Measurements from ENCODE around the gene DUS1L.

Gene DUS1L

GRCh38 chr17:82095777-82096708 lies 30.4 kb upstream of the DUS1L start:
- H3K4me3 ChIP-seq (ENCODE audit: low read length), result peak overlapping the region; percentile 72
- no peak for TF ChIP-seq CTCF (conservative IDR thresholded peaks at IDR 0.05; ENCODE audit: low read length)
- no peak for DNase-seq (ENCODE audit: low read depth)

- no peak overlapping the region for H3K4me3 ChIP-seq (ENCODE audit: low read length)
- no peak for TF ChIP-seq CTCF (conservative IDR thresholded peaks at IDR 0.05; ENCODE audit: low read length)
- DNase-seq (ENCODE audit: low read depth), result no peak
These were observed 29.6 kb upstream of the DUS1L start for GRCh38 chr17:82094931-82095776.

GRCh38 chr17:82092995-82093751 lies 27.6 kb upstream of the DUS1L start:
- no peak for DNase-seq (ENCODE audit: low read depth)
- no peak overlapping the region for H3K4me3 ChIP-seq (ENCODE audit: low read length)
- TF ChIP-seq CTCF (conservative IDR thresholded peaks at IDR 0.05; ENCODE audit: low read length), result no peak

- no peak overlapping the region for H3K4me3 ChIP-seq (ENCODE audit: low read length)
- no peak for DNase-seq (ENCODE audit: low read depth)
These were observed 27.0 kb upstream of the DUS1L start for GRCh38 chr17:82092628-82092994.

GRCh38 chr17:82092094-82092586 lies 26.5 kb upstream of the DUS1L start:
- H3K4me3 ChIP-seq (ENCODE audit: low read length), result no peak overlapping the region

More at GRCh38 chr17:82092628-82092994, 27.0 kb upstream of the DUS1L start:
- TF ChIP-seq CTCF (conservative IDR thresholded peaks at IDR 0.05; ENCODE audit: low read length), result no peak

More at GRCh38 chr17:82092094-82092586, 26.5 kb upstream of the DUS1L start:
- DNase-seq (ENCODE audit: low read depth), result no peak
- no peak for TF ChIP-seq CTCF (conservative IDR thresholded peaks at IDR 0.05; ENCODE audit: low read length)
